Measurements from ENCODE around the gene KIF4A.

The KIF4A gene

GRCh38 chrX:70279081-70279480 is 10.8 kb upstream of the KIF4A start:
- in situ Hi-C loops (cut with HindIII; ENCODE audit: low pct_ligation_motif_present, low sequenced_read_pairs) = no loop called here
- no peak overlapping the region for H3K27ac ChIP-seq
- DNase-seq = no peak

GRCh38 chrX:70280573-70280972 is 9.3 kb upstream of the KIF4A start:
- TF ChIP-seq CTCF (IDR thresholded peaks at IDR 0.05; ENCODE audit: low read depth, low read length, missing control alignments) = no peak
- H3K4me3 ChIP-seq (ENCODE audit: low read depth, low read length) = no peak overlapping the region
- DNase-seq = no peak
- no peaks in the 10 kb centered on the region for H3K27me3 ChIP-seq (replicated peaks)
- in situ Hi-C loops (cut with HindIII; ENCODE audit: low pct_ligation_motif_present, low sequenced_read_pairs) = no loop called here
- H3K36me3 ChIP-seq (replicated peaks) = no peaks in the 10 kb centered on the region
- no peak overlapping the region for H3K27ac ChIP-seq

More at GRCh38 chrX:70279081-70279480, 10.8 kb upstream of the KIF4A start:
- Histone ChIP-seq H3K4me3 (ENCODE audit: low read depth, low read length) (no peak overlapping the region), H3K36me3 (replicated peaks) (no peaks in the 10 kb centered on the region), H3K27me3 (replicated peaks) (no peaks in the 10 kb centered on the region)
- TF ChIP-seq CTCF (IDR thresholded peaks at IDR 0.05; ENCODE audit: low read depth, low read length, missing control alignments) = no peak

- Histone ChIP-seq H3K36me3 (replicated peaks) (peaks cover under 1% of the 10 kb centered on the region), H3K4me3 (ENCODE audit: low read depth, low read length) (no peak within 1 kb of the TSS), H3K27ac (no peak within 1 kb of the TSS), H3K27me3 (replicated peaks) (no peaks in the 10 kb centered on the region)
- no peak for DNase-seq
- in situ Hi-C loops (cut with HindIII; ENCODE audit: low pct_ligation_motif_present, low sequenced_read_pairs) = no loop called here
- TF ChIP-seq CTCF (IDR thresholded peaks at IDR 0.05; ENCODE audit: low read depth, low read length, missing control alignments) = no peak
These were observed 8.0 kb upstream of the KIF4A start, which contains the start of gene RAB41 for GRCh38 chrX:70281951-70282350. RAB41 (plus strand) TSS chrX:70282172; CDS start chrX:70282218, 46 bp downstream.

GRCh38 chrX:70289168-70289792 is 624 bp upstream of the KIF4A start:
- in situ Hi-C loops (cut with HindIII; ENCODE audit: low pct_ligation_motif_present, low sequenced_read_pairs) = no loop called here
- H3K27me3 ChIP-seq (replicated peaks) = no peaks in the 10 kb centered on the region
- no peak for TF ChIP-seq CTCF (IDR thresholded peaks at IDR 0.05; ENCODE audit: low read depth, low read length, missing control alignments)
- peak overlapping the region; percentile 82 for H3K4me3 ChIP-seq (ENCODE audit: low read depth, low read length)
- peak; percentile 11 for DNase-seq
- H3K36me3 ChIP-seq (replicated peaks) = peaks cover 4% of the 10 kb centered on the region
- H3K27ac ChIP-seq = peak overlapping the region; percentile 45

GRCh38 chrX:70292788-70293187 is 2.9 kb downstream of the KIF4A start:
- Histone ChIP-seq H3K27me3 (replicated peaks) (no peaks in the 10 kb centered on the region), H3K4me3 (ENCODE audit: low read depth, low read length) (no peak overlapping the region), H3K36me3 (replicated peaks) (no peaks in the 10 kb centered on the region), H3K27ac (no peak overlapping the region)
- in situ Hi-C loops (cut with HindIII; ENCODE audit: low pct_ligation_motif_present, low sequenced_read_pairs) = no loop called here
- DNase-seq = no peak
- TF ChIP-seq CTCF (IDR thresholded peaks at IDR 0.05; ENCODE audit: low read depth, low read length, missing control alignments) = no peak

- TF ChIP-seq CTCF (IDR thresholded peaks at IDR 0.05; ENCODE audit: low read depth, low read length, missing control alignments) = no peak
- H3K36me3 ChIP-seq (replicated peaks) = no peaks in the 10 kb centered on the region
- H3K4me3 ChIP-seq (ENCODE audit: low read depth, low read length) = no peak overlapping the region
- in situ Hi-C loops (cut with HindIII; ENCODE audit: low pct_ligation_motif_present, low sequenced_read_pairs) = no loop called here
- DNase-seq = no peak
- H3K27ac ChIP-seq = no peak overlapping the region
- no peaks in the 10 kb centered on the region for H3K27me3 ChIP-seq (replicated peaks)
These were observed 3.7 kb downstream of the KIF4A start for GRCh38 chrX:70293621-70294020.
